DOHH2 (cell line): ENCODE measurements around the gene SSTR4.

Experiments used
- H3F3A ChIP-seq: fragments of 200-600 bp; sonication (generic), shearing (Covaris generic); 2 replicates; pipeline ENCODE4 v1.6.0; 2016; ENCODE audit warnings: antibody characterized with exemption, mild to moderate bottlenecking; ENCODE audit not compliant: control insufficient read depth, insufficient read depth
- H3K27ac ChIP-seq: fragments of 200-600 bp; sonication (generic); 2 replicates; pipeline ENCODE4 v1.5.1; 2014; ENCODE audit warnings: low read depth, mild to moderate bottlenecking, low read length, moderate library complexity
- H3K27me3 ChIP-seq: fragments of 200-600 bp; sonication (generic); 2 replicates; pipeline ENCODE4 v1.6.1; 2014; ENCODE audit warnings: mild to moderate bottlenecking, low read length, mixed read lengths; ENCODE audit not compliant: control insufficient read depth
- H3K36me3 ChIP-seq: fragments of 200-600 bp; sonication (generic); 2 replicates; pipeline ENCODE4 v1.6.1; 2014; ENCODE audit warnings: mild to moderate bottlenecking, low read length, moderate library complexity, mixed read lengths; ENCODE audit not compliant: control insufficient read depth
- H3K4me1 ChIP-seq: fragments of 200-600 bp; sonication (generic); 2 replicates; pipeline ENCODE4 v1.6.1; 2014; ENCODE audit warnings: mild to moderate bottlenecking, low read length, mixed read lengths; ENCODE audit not compliant: control insufficient read depth
- H3K4me2 ChIP-seq: fragments of 200-600 bp; sonication (generic); 2 replicates; pipeline ENCODE4 v1.6.0; 2014; ENCODE audit warnings: mild to moderate bottlenecking, low read length, moderate library complexity
- H3K4me3 ChIP-seq: fragments of 200-600 bp; sonication (generic); 2 replicates; pipeline ENCODE4 v1.5.1; 2014; ENCODE audit warnings: mild to moderate bottlenecking, low read length, mixed read lengths
- H3K79me2 ChIP-seq: fragments of 200-600 bp; sonication (generic); 2 replicates; pipeline ENCODE4 v1.6.1; 2014; ENCODE audit warnings: mild to moderate bottlenecking, low read length, mixed read lengths; ENCODE audit not compliant: control insufficient read depth
- H3K9me2 ChIP-seq: fragments of 200-600 bp; sonication (generic); replicated peaks from 2 replicates; pipeline ENCODE4 v1.6.1; 2014; ENCODE audit warnings: mild to moderate bottlenecking, low read length, mixed read lengths; ENCODE audit not compliant: control insufficient read depth
- H3K9me3 ChIP-seq: fragments of 200-600 bp; sonication (generic); 2 replicates; pipeline ENCODE4 v1.6.1; 2014; ENCODE audit warnings: antibody characterized with exemption, low read length, mixed read lengths; ENCODE audit not compliant: control insufficient read depth, insufficient read depth
- H4K20me1 ChIP-seq: fragments of 200-600 bp; sonication (generic); 2 replicates; pipeline ENCODE4 v1.6.0; 2014; ENCODE audit warnings: low read depth, mild to moderate bottlenecking, antibody characterized with exemption, low read length, moderate library complexity; ENCODE audit not compliant: control insufficient read depth, insufficient read depth
- CTCF ChIP-seq: fragments of 200-600 bp; sonication (generic); IDR thresholded peaks from one replicate; pipeline ENCODE4 v1.5.1; 2014; ENCODE audit warnings: antibody characterized with exemption, mild to moderate bottlenecking, low read depth, low read length; ENCODE audit not compliant: poor library complexity, severe bottlenecking
- EZH2phosphoT487 ChIP-seq: fragments of 200-600 bp; sonication (generic); IDR thresholded peaks from 2 replicates; pipeline ENCODE4 v1.6.1; 2017; ENCODE audit warnings: borderline replicate concordance, mild to moderate bottlenecking, antibody characterized with exemption, low read length, moderate library complexity, mixed read lengths

The SSTR4 gene

GRCh38 chr20:23061734-23062561 lies 26.8 kb downstream of the SSTR4 start:
- no peaks in the 10 kb centered on the region for H4K20me1 ChIP-seq
- TF ChIP-seq CTCF (no peak), EZH2phosphoT487 (no peak)
- no peaks in the 10 kb centered on the region for H3K79me2 ChIP-seq
- no peaks in the 10 kb centered on the region for H3K36me3 ChIP-seq
- no peaks in the 10 kb centered on the region for H3K27me3 ChIP-seq
- H3F3A ChIP-seq, result no peaks in the 10 kb centered on the region
- no peak overlapping the region for H3K27ac ChIP-seq
- no peak overlapping the region for H3K4me3 ChIP-seq
- H3K4me2 ChIP-seq, result no peak overlapping the region
- no peaks in the 10 kb centered on the region for H3K9me3 ChIP-seq
- H3K4me1 ChIP-seq, result no peaks in the 10 kb centered on the region
- no peaks in the 10 kb centered on the region for H3K9me2 ChIP-seq

GRCh38 chr20:23062632-23063031 lies 27.5 kb downstream of the SSTR4 start:
- H3F3A ChIP-seq, result no peaks in the 10 kb centered on the region
- H3K9me3 ChIP-seq, result no peaks in the 10 kb centered on the region
- H3K79me2 ChIP-seq, result no peaks in the 10 kb centered on the region
- TF ChIP-seq CTCF, result no peak
- TF ChIP-seq EZH2phosphoT487, result no peak
- H3K27ac ChIP-seq, result no peak overlapping the region
- no peaks in the 10 kb centered on the region for H3K27me3 ChIP-seq
- no peak overlapping the region for H3K4me2 ChIP-seq
- H3K36me3 ChIP-seq, result no peaks in the 10 kb centered on the region
- no peak overlapping the region for H3K4me3 ChIP-seq
- H3K9me2 ChIP-seq, result no peaks in the 10 kb centered on the region
- no peaks in the 10 kb centered on the region for H3K4me1 ChIP-seq
- H4K20me1 ChIP-seq, result no peaks in the 10 kb centered on the region

GRCh38 chr20:23063168-23063567 lies 28.1 kb downstream of the SSTR4 start:
- Histone ChIP-seq H3K9me2 (no peaks in the 10 kb centered on the region), H3K9me3 (no peaks in the 10 kb centered on the region), H4K20me1 (no peaks in the 10 kb centered on the region), H3K4me2 (no peak overlapping the region), H3K79me2 (no peaks in the 10 kb centered on the region), H3K4me1 (no peaks in the 10 kb centered on the region), H3K36me3 (no peaks in the 10 kb centered on the region), H3K4me3 (no peak overlapping the region), H3K27ac (no peak overlapping the region), H3K27me3 (no peaks in the 10 kb centered on the region), H3F3A (no peaks in the 10 kb centered on the region)
- TF ChIP-seq CTCF, result no peak
- TF ChIP-seq EZH2phosphoT487, result no peak
